HG03432 (cell line): ENCODE results near the gene ADORA2B.
"Not testable (repeated sequence)": the region's sequence is repeated elsewhere in the genome, so short reads cannot be mapped to it uniquely, and the experiment has no call there.

Experiments
- ATAC-seq: cut with Tn5 transposase; IDR thresholded peaks from one replicate; pipeline ENCODE4 v1.9.1; 2021; ENCODE audit warnings: mild to moderate bottlenecking, moderate library complexity; ENCODE audit not compliant: unreplicated experiment

Gene ADORA2B

GRCh38 chr17:15979013-15979412, 34.1 kb downstream of the ADORA2B start:
- ATAC-seq: not testable (repeated sequence)

- ATAC-seq: peak; percentile 85
Observed at GRCh38 chr17:15981208-15981607, 36.3 kb downstream of the ADORA2B start.

GRCh38 chr17:15981646-15982580, 37.0 kb downstream of the ADORA2B start:
- no peak for ATAC-seq

GRCh38 chr17:15996322-15996721, 51.4 kb downstream of the ADORA2B start:
- no peak for ATAC-seq

- ATAC-seq: no peak
Observed at GRCh38 chr17:15998031-15998562, 53.2 kb downstream of the ADORA2B start.

GRCh38 chr17:15999141-15999973, 54.4 kb downstream of the ADORA2B start, which contains the start of the genes TTC19 and ZSWIM7:
Gene TTC19, plus strand, starts transcription at chr17:15999824. Its CDS starts 25 bp downstream, at chr17:15999849.
Gene ZSWIM7, minus strand, starts transcription at chr17:15999704. Its CDS starts 110 bp downstream, at chr17:15999594.
- ATAC-seq: peak; percentile 95

GRCh38 chr17:15999974-16000827, 55.3 kb downstream of the ADORA2B start:
- ATAC-seq: peak; percentile 26

GRCh38 chr17:16001226-16001897, 56.4 kb downstream of the ADORA2B start:
- ATAC-seq: no peak

- ATAC-seq: no peak
Observed at GRCh38 chr17:16002708-16003260, 57.9 kb downstream of the ADORA2B start.

- ATAC-seq: no peak
Observed at GRCh38 chr17:16003841-16004240, 58.9 kb downstream of the ADORA2B start.

GRCh38 chr17:16005636-16006035, 60.7 kb downstream of the ADORA2B start:
- no peak for ATAC-seq

- no peak for ATAC-seq
Observed at GRCh38 chr17:16007439-16007838, 62.5 kb downstream of the ADORA2B start.

- no peak for ATAC-seq
Observed at GRCh38 chr17:16013943-16014407, 69.0 kb downstream of the ADORA2B start.

- no peak for ATAC-seq
Observed at GRCh38 chr17:16019347-16019746, 74.4 kb downstream of the ADORA2B start.

- ATAC-seq: no peak
Observed at GRCh38 chr17:16023881-16024280, 79.0 kb downstream of the ADORA2B start.

GRCh38 chr17:16025202-16025601, 80.3 kb downstream of the ADORA2B start:
- no peak for ATAC-seq
